Neuronal stem cell (in vitro differentiated cells): ENCODE results near the gene STIL.
"Not testable (repeated sequence)": the region's sequence is repeated elsewhere in the genome, so short reads cannot be mapped to it uniquely, and the experiment has no call there.

Experiments used
- DNase-seq: peaks from one replicate; pipeline ENCODE4 v3.0.0-alpha.2; 2013; ENCODE audit warnings: low spot score
- H2AFZ ChIP-seq: one replicate; pipeline ENCODE4 v1.6.1; 2013; ENCODE audit warnings: mild to moderate bottlenecking, low read length, inconsistent platforms
- H2AK5ac ChIP-seq: 2 replicates; pipeline ENCODE4 v1.6.1; 2013; ENCODE audit warnings: low read depth, mild to moderate bottlenecking, inconsistent platforms, low read length, moderate library complexity, mixed read lengths
- H2BK120ac ChIP-seq: 2 replicates; pipeline ENCODE4 v1.6.1; 2013; ENCODE audit warnings: low read depth, mild to moderate bottlenecking, inconsistent platforms, low read length, moderate library complexity, mixed read lengths
- H2BK12ac ChIP-seq: one replicate; pipeline ENCODE4 v1.6.1; 2013; ENCODE audit warnings: low read length, inconsistent platforms
- H2BK15ac ChIP-seq: 2 replicates; pipeline ENCODE4 v1.6.1; 2013; ENCODE audit warnings: mild to moderate bottlenecking, low read length, inconsistent platforms, mixed read lengths
- H2BK5ac ChIP-seq: one replicate; pipeline ENCODE4 v1.6.1; 2013; ENCODE audit warnings: inconsistent platforms, mild to moderate bottlenecking, low read length, moderate library complexity
- H3K14ac ChIP-seq: one replicate; pipeline ENCODE4 v1.6.1; 2013; ENCODE audit warnings: low read length, inconsistent platforms
- H3K18ac ChIP-seq: 2 replicates; pipeline ENCODE4 v1.6.1; 2013; ENCODE audit warnings: low read length, inconsistent platforms
- H3K23ac ChIP-seq: 2 replicates; pipeline ENCODE4 v1.6.1; 2013; ENCODE audit warnings: low read depth, mild to moderate bottlenecking, mixed read lengths, low read length, inconsistent platforms; ENCODE audit not compliant: poor library complexity
- H3K27ac ChIP-seq: replicated peaks from 3 replicates; pipeline ENCODE4 v1.5.1; 2013; ENCODE audit warnings: low read length, inconsistent platforms
- H3K27me3 ChIP-seq, 3 experiments: 2 replicates each; pipeline ENCODE4 v1.6.1; 2013; ENCODE audit warnings: low read length in 3 of 3, mild to moderate bottlenecking in 2 of 3, inconsistent platforms in 1 of 3, low read depth in 1 of 3, mixed read lengths in 1 of 3, moderate library complexity in 1 of 3; ENCODE audit not compliant: control insufficient read depth in 3 of 3, insufficient read depth in 3 of 3
- H3K36me3 ChIP-seq, 2 donors: replicated peaks in 1 of 2; 2 replicates each; pipeline ENCODE4 v1.6.1; 2013; ENCODE audit warnings: low read length in 2 of 2; ENCODE audit not compliant: control insufficient read depth in 2 of 2, insufficient read depth in 2 of 2
- H3K4ac ChIP-seq: 2 replicates; pipeline ENCODE4 v1.6.1; 2013; ENCODE audit warnings: inconsistent platforms, mild to moderate bottlenecking, low read length, moderate library complexity
- H3K4me1 ChIP-seq, 2 donors: 1 replicate in 1 of 2; 2 replicates in 1 of 2; pipeline ENCODE4 v1.6.1; 2013; ENCODE audit warnings: low read length in 2 of 2, low read depth in 1 of 2; ENCODE audit not compliant: control insufficient read depth in 2 of 2, insufficient read depth in 1 of 2
- H3K4me2 ChIP-seq: one replicate; pipeline ENCODE4 v1.6.1; 2013; ENCODE audit warnings: mild to moderate bottlenecking, low read length, inconsistent platforms; ENCODE audit not compliant: insufficient read depth, poor library complexity, severe bottlenecking
- H3K4me3 ChIP-seq, 2 donors: 2 replicates each; pipeline ENCODE4 v1.5.1; 2013; ENCODE audit warnings: low read length in 2 of 2, mild to moderate bottlenecking in 2 of 2, inconsistent platforms in 1 of 2, moderate library complexity in 1 of 2
- H3K79me1 ChIP-seq: one replicate; pipeline ENCODE4 v1.6.1; 2013; ENCODE audit warnings: low read depth, mild to moderate bottlenecking, inconsistent platforms, low read length, moderate library complexity
- H3K9ac ChIP-seq: one replicate; pipeline ENCODE4 v1.6.1; 2013; ENCODE audit warnings: mild to moderate bottlenecking, low read depth, low read length, inconsistent platforms; ENCODE audit not compliant: poor library complexity
- H3K9me3 ChIP-seq, 2 donors: replicated peaks in 1 of 2; 2 replicates each; pipeline versions ENCODE3 to v1.6.1; 2013; ENCODE audit warnings: low read length in 2 of 2, mild to moderate bottlenecking in 2 of 2, inconsistent platforms in 1 of 2, low read depth in 1 of 2, mixed read lengths in 1 of 2, moderate library complexity in 1 of 2; ENCODE audit not compliant: control insufficient read depth in 2 of 2, insufficient read depth in 1 of 2
- H4K8ac ChIP-seq: one replicate; pipeline ENCODE4 v1.6.1; 2013; ENCODE audit warnings: low read depth, mild to moderate bottlenecking, inconsistent platforms, low read length, moderate library complexity
- H4K91ac ChIP-seq: one replicate; pipeline ENCODE4 v1.6.1; 2013; ENCODE audit warnings: low read length, low read depth, mild to moderate bottlenecking, inconsistent platforms; ENCODE audit not compliant: poor library complexity
- WGBS, 2 donors: extraction: QIAGEN DNeasy Blood & Tissue Kit; methylation state at CpG; one replicate each; pipeline ENCODE4 v1.1.7; 2013; ENCODE audit warnings: missing lambda C conversion rate in 2 of 2, mixed read lengths in 1 of 2; ENCODE audit not compliant: insufficient read length in 2 of 2, insufficient replicate concordance in 1 of 2; ENCODE audit errors: extremely low coverage in 2 of 2; 5-methylcytosine and 5-hydroxymethylcytosine counted together

STIL gene

DNA sequence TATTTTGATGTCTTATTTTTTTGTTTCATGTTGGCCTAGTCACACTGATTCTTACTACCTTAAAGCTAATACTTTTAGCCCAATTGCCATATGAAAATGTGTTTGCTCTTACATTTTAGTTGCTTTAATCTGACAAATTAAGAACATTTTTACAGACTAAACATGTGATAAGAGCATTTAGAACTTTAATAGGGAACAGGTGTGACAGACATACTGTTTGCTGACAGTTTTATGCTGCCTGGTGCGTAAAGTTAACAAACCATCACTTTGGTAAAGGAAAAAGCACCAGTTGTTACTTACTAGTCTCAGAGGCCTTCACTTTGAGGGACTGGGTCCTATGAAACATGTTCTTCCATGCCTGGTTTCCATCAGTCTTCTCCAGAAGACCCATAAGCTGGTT lies 34.3 kb upstream of the STIL start:
- Histone ChIP-seq H3K4me3 (no peak overlapping the region), H3K36me3 (peaks cover 2 to 31% of the 10 kb centered on the region in 2 donors), H3K9me3 (no peaks in the 10 kb centered on the region), H2BK120ac (no peak overlapping the region), H4K91ac (no peak overlapping the region), H3K4me2 (no peak overlapping the region), H2AK5ac (no peak overlapping the region), H2BK15ac (no peak overlapping the region), H2BK12ac (no peak overlapping the region), H3K27me3 (no peaks in the 10 kb centered on the region), H4K8ac (no peak overlapping the region), H3K27ac (no peak overlapping the region), H3K79me1 (no peaks in the 10 kb centered on the region), H3K4ac (no peak overlapping the region), H2BK5ac (no peak overlapping the region), H3K18ac (no peak overlapping the region), H3K23ac (no peak overlapping the region), H3K9ac (no peak overlapping the region), H3K14ac (no peak overlapping the region), H3K4me1 (no peaks in the 10 kb centered on the region), H2AFZ (no peak overlapping the region)
- no CpG with 5 or more reads among the region's 1 CpG for WGBS, 2 donors
- no peak for DNase-seq

DNA sequence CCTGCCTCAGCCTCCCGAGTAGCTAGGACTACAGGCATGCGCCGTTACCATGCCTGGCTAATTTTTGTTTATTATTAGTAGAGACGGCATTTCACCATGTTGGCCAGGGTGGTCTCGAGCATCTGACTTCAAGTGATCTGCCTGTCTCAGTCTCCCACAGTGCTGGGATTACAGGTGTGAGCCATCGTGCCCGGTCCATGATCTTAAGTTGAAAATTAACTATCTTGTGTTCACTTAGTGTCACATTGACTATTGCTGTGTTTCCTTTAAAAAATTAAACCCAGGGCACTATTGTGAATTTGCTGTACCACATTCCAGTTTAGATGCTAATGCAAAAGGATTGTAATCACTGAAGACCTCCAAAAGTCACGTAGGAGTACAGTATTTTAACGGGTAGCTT lies 33.8 kb upstream of the STIL start:
- Histone ChIP-seq H3K9me3 (no peaks in the 10 kb centered on the region), H4K8ac (no peak overlapping the region), H3K36me3 (peaks cover 2 to 31% of the 10 kb centered on the region in 2 donors), H2BK15ac (no peak overlapping the region), H3K9ac (no peak overlapping the region), H3K4me1 (no peaks in the 10 kb centered on the region), H2BK5ac (no peak overlapping the region), H4K91ac (no peak overlapping the region), H3K14ac (no peak overlapping the region), H2AFZ (no peak overlapping the region), H3K27me3 (no peaks in the 10 kb centered on the region), H3K4me2 (no peak overlapping the region), H3K79me1 (no peaks in the 10 kb centered on the region), H3K27ac (no peak overlapping the region), H3K18ac (no peak overlapping the region), H2BK12ac (no peak overlapping the region), H3K23ac (no peak overlapping the region), H3K4ac (no peak overlapping the region), H3K4me3 (no peak overlapping the region), H2BK120ac (no peak overlapping the region), H2AK5ac (no peak overlapping the region)
- no peak for DNase-seq
- no CpG with 5 or more reads among the region's 9 CpGs for WGBS, 2 donors

DNA sequence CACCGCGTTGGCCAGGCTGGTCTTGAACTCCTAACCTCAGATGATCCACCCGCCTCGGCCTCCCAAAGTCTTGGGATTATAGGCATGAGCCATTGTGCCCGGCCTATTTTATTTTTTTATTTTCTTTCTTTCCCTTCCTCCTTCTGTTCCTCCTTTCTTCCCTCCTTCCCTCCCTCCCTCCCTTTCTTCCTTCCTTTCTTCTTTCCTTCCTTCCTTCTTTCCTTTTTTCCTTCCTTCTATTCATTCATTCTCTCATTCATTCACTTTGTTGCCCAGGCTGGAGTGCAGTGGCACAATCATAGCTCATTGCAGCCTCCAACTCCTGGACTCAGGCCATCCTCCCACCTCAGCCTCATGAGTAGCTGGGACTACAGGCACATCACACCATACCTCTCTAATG lies 33.0 kb upstream of the STIL start:
- H4K91ac ChIP-seq, H4K8ac ChIP-seq, H3K9ac ChIP-seq, H3K27me3 ChIP-seq, H2AFZ ChIP-seq, H3K4me2 ChIP-seq, H2BK12ac ChIP-seq, H3K23ac ChIP-seq, H2BK15ac ChIP-seq, H3K14ac ChIP-seq, H3K27ac ChIP-seq, H3K9me3 ChIP-seq, H3K4me1 ChIP-seq, H2BK5ac ChIP-seq, H2BK120ac ChIP-seq, H3K4me3 ChIP-seq, H3K4ac ChIP-seq, H2AK5ac ChIP-seq, H3K18ac ChIP-seq, H3K79me1 ChIP-seq, DNase-seq: not testable (repeated sequence)
- H3K36me3 ChIP-seq: peaks cover 2 to 31% of the 10 kb centered on the region in 2 donors
- no CpG with 5 or more reads among the region's 5 CpGs for WGBS, 2 donors

DNA sequence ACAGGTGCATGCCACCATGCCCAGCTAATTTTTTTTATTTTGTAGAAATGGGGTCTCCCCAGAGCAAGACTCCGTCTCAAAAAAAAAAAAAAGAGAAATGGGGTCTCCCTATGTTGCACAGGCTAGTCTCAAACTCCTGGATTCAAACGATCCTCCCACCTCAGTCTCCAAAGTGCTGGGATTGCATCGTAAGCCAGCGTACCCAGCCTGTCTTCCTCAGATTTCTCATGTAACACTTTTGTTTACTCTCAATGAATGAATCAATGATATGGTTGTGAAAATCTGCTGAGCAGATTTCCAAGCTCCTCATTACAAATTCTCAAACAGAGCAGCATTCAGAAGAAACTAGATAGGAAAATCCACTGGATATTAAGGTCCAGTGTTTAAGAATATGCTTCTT lies 26.3 kb upstream of the STIL start:
- Histone ChIP-seq H3K9ac (no peak overlapping the region), H4K91ac (no peak overlapping the region), H3K4me2 (no peak overlapping the region), H3K4me3 (no peak overlapping the region), H2BK15ac (no peak overlapping the region), H3K4me1 (no peaks in the 10 kb centered on the region), H3K9me3 (no peaks in the 10 kb centered on the region), H3K14ac (no peak overlapping the region), H2BK12ac (no peak overlapping the region), H2AK5ac (no peak overlapping the region), H3K27ac (no peak overlapping the region), H3K36me3 (peaks cover 2 to 30% of the 10 kb centered on the region in 2 donors), H3K27me3 (no peaks in the 10 kb centered on the region), H3K4ac (no peak overlapping the region), H3K23ac (no peak overlapping the region), H3K18ac (no peak overlapping the region), H2AFZ (no peak overlapping the region), H2BK5ac (no peak overlapping the region), H3K79me1 (peaks cover 2% of the 10 kb centered on the region), H2BK120ac (no peak overlapping the region), H4K8ac (no peak overlapping the region)
- WGBS, 2 donors: no CpG with 5 or more reads among the region's 4 CpGs
- no peak for DNase-seq
